H1 (cell line): ENCODE results near the gene AP5S1. TPM values are rescaled to one million over a fixed set of nuclear protein-coding genes. Genes with fewer than 3 reads are reported as not detected.
A peak's percentile ranks its signal among the peaks of the same experiment; 100 is the strongest.

ENCODE experiments used
- CTCF ChIP-seq, 3 experiments: IDR thresholded peaks; 1 replicate in 2 of 3; 2 replicates in 1 of 3; pipeline versions ENCODE4 v1.5.1 to v1.6.1; 2011; ENCODE audit warnings: low read length in 3 of 3, mild to moderate bottlenecking in 3 of 3, inconsistent platforms in 2 of 3, low read depth in 1 of 3, moderate library complexity in 1 of 3; ENCODE audit not compliant: insufficient read depth in 1 of 3; ENCODE audit errors: control extremely low read depth in 1 of 3
- KDM1A ChIP-seq: fragments of 200-600, 300-600 bp; sonication (generic); IDR thresholded peaks from 2 replicates; pipeline ENCODE4 v1.7.1; 2016; ENCODE audit warnings: mild to moderate bottlenecking, low read length, borderline replicate concordance
- PHF8 ChIP-seq: fragments of 200-600 bp; sonication (generic); conservative IDR thresholded peaks from 2 replicates; pipeline ENCODE4 v1.7.1; 2012; ENCODE audit warnings: low read depth, mild to moderate bottlenecking, inconsistent platforms, low read length, moderate library complexity
- POLR2A ChIP-seq, 2 experiments: IDR thresholded peaks; 1 replicate in 1 of 2; 2 replicates in 1 of 2; pipeline ENCODE4 v1.6.1; 2011; ENCODE audit warnings: low read depth in 2 of 2, low read length in 2 of 2, mild to moderate bottlenecking in 2 of 2; ENCODE audit errors: control extremely low read depth in 1 of 2
- RNF2 ChIP-seq: fragments of 200-900, 300-1000 bp; sonication (generic); IDR thresholded peaks from 2 replicates; pipeline ENCODE4 v1.7.1; 2016; ENCODE audit warnings: borderline replicate concordance, low read depth, mild to moderate bottlenecking, antibody characterized with exemption, low read length; ENCODE audit not compliant: poor library complexity, severe bottlenecking; ENCODE audit errors: missing control alignments
- SIX5 ChIP-seq: IDR thresholded peaks from 2 replicates; pipeline ENCODE4 v1.6.1; 2011; ENCODE audit warnings: mild to moderate bottlenecking, low read depth, low read length
- TAF1 ChIP-seq: IDR thresholded peaks from 2 replicates; pipeline ENCODE4 v1.6.1; 2011; ENCODE audit warnings: mild to moderate bottlenecking, low read depth, low read length
- TCF12 ChIP-seq: IDR thresholded peaks from 2 replicates; pipeline ENCODE4 v1.6.1; 2011; ENCODE audit warnings: low read depth, mild to moderate bottlenecking, low read length
- polyA plus RNA-seq, 7 experiments: library from polyadenylated mRNA; depleted of rRNA in 3 of 7; stranded (reverse) in 5 of 7; unstranded in 2 of 7; fragments of >200 nt in 5 of 7; fragments of 200-250 nt in 2 of 7; gene quantifications; 1 replicate in 5 of 7; 2 replicates in 1 of 7; 4 replicates in 1 of 7; pipeline versions ENCODE4 v1.2.1 to v1.2.3, GENCODE V29; 2011 to 2013; ENCODE audit warnings: missing spikeins in 2 of 7, mixed read lengths in 2 of 7
- total RNA-seq: library from RNA; stranded (reverse); fragmentation: NEBNext Ultra II Directional; extraction: Animal tissue kit (Norgen Biotek cat#: 25700); gene quantifications from 2 replicates; pipeline ENCODE4 v1.2.1, GENCODE V29; 2021
- TF ChIP-seq, protein P1 (sequence below): IDR thresholded peaks from 2 replicates; pipeline ENCODE4 v1.6.1; 2011; ENCODE audit warnings: low read depth, mild to moderate bottlenecking, low read length; ENCODE audit not compliant: insufficient read depth
- TF ChIP-seq, protein P2 (sequence below): IDR thresholded peaks from 2 replicates; pipeline ENCODE4 v1.6.1; 2011; ENCODE audit warnings: low read length, improper control_type of control experiment

Gene AP5S1
- total and polyA plus RNA-seq, 2 of the 8 experiments (the other 6 are each of a cell fraction or from before 2014, with no cell fraction given), result 3.3 to 3.7 TPM

GRCh38 chr20:3795511-3796468 is 24.6 kb upstream of the AP5S1 start, which contains the start of gene CDC25B (continued):
- peak in 2 of 3 experiments; percentile 23 to 45; a peak in 2 of 4 replicates for TF ChIP-seq CTCF (IDR thresholded peaks at IDR 0.05; ENCODE audit: control extremely low read depth in 1 of 3, insufficient read depth in 1 of 3, low read depth in 1 of 3, low read length in 3 of 3)
- TF ChIP-seq POLR2A (IDR thresholded peaks at IDR 0.05; ENCODE audit: control extremely low read depth in 1 of 2, low read depth in 2 of 2, low read length in 2 of 2), result no peak; a peak in 1 of 3 replicates
- TF ChIP-seq TCF12, result peak; percentile 89
- peak; percentile 49 for TF ChIP-seq PHF8
- TF ChIP-seq SIX5, result no peak
- TF ChIP-seq KDM1A, result peak; percentile 97
- TF ChIP-seq, protein P1, sequence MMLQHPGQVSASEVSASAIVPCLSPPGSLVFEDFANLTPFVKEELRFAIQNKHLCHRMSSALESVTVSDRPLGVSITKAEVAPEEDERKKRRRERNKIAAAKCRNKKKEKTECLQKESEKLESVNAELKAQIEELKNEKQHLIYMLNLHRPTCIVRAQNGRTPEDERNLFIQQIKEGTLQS, result no peak
- TF ChIP-seq, protein P2, sequence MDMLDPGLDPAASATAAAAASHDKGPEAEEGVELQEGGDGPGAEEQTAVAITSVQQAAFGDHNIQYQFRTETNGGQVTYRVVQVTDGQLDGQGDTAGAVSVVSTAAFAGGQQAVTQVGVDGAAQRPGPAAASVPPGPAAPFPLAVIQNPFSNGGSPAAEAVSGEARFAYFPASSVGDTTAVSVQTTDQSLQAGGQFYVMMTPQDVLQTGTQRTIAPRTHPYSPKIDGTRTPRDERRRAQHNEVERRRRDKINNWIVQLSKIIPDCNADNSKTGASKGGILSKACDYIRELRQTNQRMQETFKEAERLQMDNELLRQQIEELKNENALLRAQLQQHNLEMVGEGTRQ, result no peak; the same call in 1 of the 2 replicates
- TF ChIP-seq RNF2, result no peak
- TF ChIP-seq TAF1, result peak; percentile 67
